HepG2 (cell line): ENCODE results near the gene DYNC2H1. TPM values are rescaled to one million over a fixed set of nuclear protein-coding genes. Genes with fewer than 3 reads are reported as not detected.

Experiments
- ATAC-seq: fragments of 200-7000 bp; cut with Tn5 transposase; 3 replicates; pipeline ENCODE4 v1.9.1; 2020; ENCODE audit warnings: mild to moderate bottlenecking, moderate library complexity
- BruUV-seq: library from RNA; stranded (reverse); fragments of 400-500 nt; replicated peaks from 2 replicates; lab custom pipeline; 2021; lab: Mats Ljungman, UMichigan
- CTCF ChIA-PET: fragments of 300-600 bp; formaldehyde crosslinking; extraction: SDS; loops from one replicate; lab custom pipeline; 2021; ENCODE audit warnings: low total read pairs, inconsistent platforms, low intra/inter-chr PET ratio; lab: Yijun Ruan, JAX
- POLR2A ChIA-PET: fragments of 350-600 bp; sonication (Branson Sonifier 250); formaldehyde crosslinking; loops from one replicate; lab custom pipeline; 2020; ENCODE audit warnings: antibody characterized with exemption, inconsistent platforms; lab: Yijun Ruan, JAX
- DNase-seq: peaks from one replicate; pipeline ENCODE4 v3.0.0-alpha.2; 2015; ENCODE audit warnings: low spot score
- FAIRE-seq: peaks from 3 replicates; lab custom pipeline; 2011; peaks lifted over from hg19 to GRCh38; lab: Jason Lieb, UNC
- H2AFZ ChIP-seq: one replicate; pipeline ENCODE4 v1.6.1; 2011; ENCODE audit warnings: low read length, inconsistent platforms
- H3K27ac ChIP-seq: fragments of 300-600 bp; 3 replicates; pipeline ENCODE4 v1.8.0; 2011; ENCODE audit warnings: mixed run types, mild to moderate bottlenecking, mixed read lengths, low read length, inconsistent platforms; ENCODE audit not compliant: insufficient read depth; ENCODE audit errors: extremely low read length
- H3K27me3 ChIP-seq, 2 experiments: fragments of 200-600 bp in 1 of 2; 2 replicates in 1 of 2; 3 replicates in 1 of 2; pipeline versions ENCODE4 v1.6.0 to v1.8.0; 2011; ENCODE audit warnings: low read length in 2 of 2, mild to moderate bottlenecking in 2 of 2, moderate library complexity in 2 of 2, inconsistent platforms in 1 of 2; ENCODE audit not compliant: insufficient read depth in 2 of 2, control insufficient read depth in 1 of 2
- H3K36me3 ChIP-seq, 2 experiments: fragments of 200-600 bp in 1 of 2; replicated peaks in 1 of 2; 2 replicates in 1 of 2; 3 replicates in 1 of 2; pipeline versions ENCODE4 v1.5.1 to v1.8.0; 2011; ENCODE audit warnings: low read length in 2 of 2, inconsistent platforms in 1 of 2; ENCODE audit not compliant: insufficient read depth in 2 of 2, control insufficient read depth in 1 of 2
- H3K4me1 ChIP-seq: 2 replicates; pipeline ENCODE4 v1.5.1; 2012; ENCODE audit warnings: low read length, inconsistent platforms; ENCODE audit not compliant: insufficient read depth
- H3K4me2 ChIP-seq: 2 replicates; pipeline ENCODE4 v1.6.0; 2011; ENCODE audit warnings: low read depth, low read length, inconsistent platforms
- H3K4me3 ChIP-seq, 3 experiments: fragments of 200-600 bp in 1 of 3; sonication (generic), shearing (Covaris generic) in 1 of 3; replicated peaks in 1 of 3; 2 replicates each; pipeline ENCODE4 v1.5.1; 2011 to 2016; ENCODE audit warnings: low read length in 3 of 3, inconsistent platforms in 2 of 3, low read depth in 2 of 3, mild to moderate bottlenecking in 2 of 3, control low read depth in 1 of 3, mixed read lengths in 1 of 3; ENCODE audit not compliant: insufficient read depth in 1 of 3
- H3K79me2 ChIP-seq: one replicate; pipeline ENCODE4 v1.6.1; 2011; ENCODE audit warnings: low read length, inconsistent platforms; ENCODE audit not compliant: insufficient read depth
- H3K9ac ChIP-seq: 2 replicates; pipeline ENCODE4 v1.6.0; 2011; ENCODE audit warnings: mild to moderate bottlenecking, low read depth, low read length, inconsistent platforms; ENCODE audit not compliant: insufficient read depth
- H3K9me3 ChIP-seq: 2 replicates; pipeline ENCODE4 v1.5.1; 2012; ENCODE audit warnings: mild to moderate bottlenecking, low read length
- H4K20me1 ChIP-seq: 2 replicates; pipeline ENCODE4 v1.6.0; 2011; ENCODE audit warnings: inconsistent platforms, mild to moderate bottlenecking, low read length, moderate library complexity; ENCODE audit not compliant: insufficient read depth
- NR1H2 ChIP-seq: sonication (generic); formaldehyde crosslinking; IDR thresholded peaks from 2 replicates; pipeline ENCODE4 v1.8.1; 2022; ENCODE audit warnings: low read depth, missing genetic modification reagents, borderline replicate concordance
- ZNF615 ChIP-seq: sonication (generic); formaldehyde crosslinking; IDR thresholded peaks from 2 replicates; pipeline ENCODE4 v1.5.0; 2020; ENCODE audit warnings: mild to moderate bottlenecking, missing genetic modification reagents, borderline replicate concordance
- WGBS: methylation state at CpG from one replicate; pipeline ENCODE4 v1.1.6; 2017; ENCODE audit warnings: low lambda C conversion rate; 5-methylcytosine and 5-hydroxymethylcytosine counted together
- in situ Hi-C: cut with HindIII; loops from 2 replicates; pipeline ENCODE4 v1.10.0; 2017; ENCODE audit warnings: low pct_unique_long_range_greater_than_20kb; ENCODE audit not compliant: extremely low pct_ligation_motif_present
- intact Hi-C: fragments of 100-400 bp; cut with micrococcal nuclease; formaldehyde crosslinking; loops from one replicate; pipeline ENCODE4 v1.10.0; 2022; ENCODE audit not compliant: unreplicated experiment
- polyA plus RNA-seq, 8 experiments: library from polyadenylated mRNA; depleted of rRNA in 3 of 8; stranded (reverse) in 7 of 8; unstranded in 1 of 8; fragments of >200 nt; fragmentation: Illumina TruSeq in 4 of 8; extraction: Trizol in 4 of 8; gene quantifications; 2 replicates each; pipeline versions ENCODE4 v1.2.1 to v1.2.3, GENCODE V29; 2011 to 2016; ENCODE audit warnings: low read depth in 4 of 8, missing spikeins in 1 of 8, mixed read lengths in 1 of 8; ENCODE audit not compliant: insufficient read depth in 1 of 8
- total RNA-seq, 5 experiments: library from RNA; depleted of rRNA; stranded (reverse); fragments of >200 nt; fragmentation: Illumina TruSeq; extraction: Trizol; gene quantifications; 2 replicates each; pipeline ENCODE4 v1.2.3, GENCODE V29; 2016; ENCODE audit warnings: low read depth in 1 of 5
- TF ChIP-seq, protein P1 (sequence below): sonication (generic); formaldehyde crosslinking; IDR thresholded peaks from 2 replicates; pipeline ENCODE4 v1.9.0; 2021; ENCODE audit warnings: mild to moderate bottlenecking, missing genetic modification reagents
- TF ChIP-seq, protein P2 (sequence below): IDR thresholded peaks from 2 replicates; pipeline ENCODE4 v1.6.1; 2016

Gene DYNC2H1
- total and polyA plus RNA-seq, 2 of the 13 experiments (the other 11 are each of a cell fraction or from before 2014, with no cell fraction given) = 0.49 to 0.66 TPM

DNA sequence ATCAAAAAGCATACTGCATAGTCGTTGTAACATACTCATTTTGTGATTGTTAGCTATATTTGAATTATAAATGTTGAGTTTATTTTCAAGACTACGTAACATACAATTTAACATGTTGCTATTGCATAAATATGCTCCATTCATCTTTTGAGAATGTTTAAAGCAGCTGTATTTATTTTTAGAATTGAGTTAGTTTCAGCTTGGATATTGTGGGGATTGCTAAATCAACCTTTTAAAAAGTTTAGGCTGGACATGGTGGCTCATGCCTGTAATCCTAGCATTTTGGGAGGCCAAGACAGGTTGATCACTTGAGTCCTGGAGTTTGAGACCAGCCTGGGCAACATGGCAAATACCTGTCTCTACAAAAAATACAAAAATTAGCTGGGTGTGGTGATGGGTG lies 288.1 kb downstream of the DYNC2H1 start (continued):
- TF ChIP-seq, protein P1, sequence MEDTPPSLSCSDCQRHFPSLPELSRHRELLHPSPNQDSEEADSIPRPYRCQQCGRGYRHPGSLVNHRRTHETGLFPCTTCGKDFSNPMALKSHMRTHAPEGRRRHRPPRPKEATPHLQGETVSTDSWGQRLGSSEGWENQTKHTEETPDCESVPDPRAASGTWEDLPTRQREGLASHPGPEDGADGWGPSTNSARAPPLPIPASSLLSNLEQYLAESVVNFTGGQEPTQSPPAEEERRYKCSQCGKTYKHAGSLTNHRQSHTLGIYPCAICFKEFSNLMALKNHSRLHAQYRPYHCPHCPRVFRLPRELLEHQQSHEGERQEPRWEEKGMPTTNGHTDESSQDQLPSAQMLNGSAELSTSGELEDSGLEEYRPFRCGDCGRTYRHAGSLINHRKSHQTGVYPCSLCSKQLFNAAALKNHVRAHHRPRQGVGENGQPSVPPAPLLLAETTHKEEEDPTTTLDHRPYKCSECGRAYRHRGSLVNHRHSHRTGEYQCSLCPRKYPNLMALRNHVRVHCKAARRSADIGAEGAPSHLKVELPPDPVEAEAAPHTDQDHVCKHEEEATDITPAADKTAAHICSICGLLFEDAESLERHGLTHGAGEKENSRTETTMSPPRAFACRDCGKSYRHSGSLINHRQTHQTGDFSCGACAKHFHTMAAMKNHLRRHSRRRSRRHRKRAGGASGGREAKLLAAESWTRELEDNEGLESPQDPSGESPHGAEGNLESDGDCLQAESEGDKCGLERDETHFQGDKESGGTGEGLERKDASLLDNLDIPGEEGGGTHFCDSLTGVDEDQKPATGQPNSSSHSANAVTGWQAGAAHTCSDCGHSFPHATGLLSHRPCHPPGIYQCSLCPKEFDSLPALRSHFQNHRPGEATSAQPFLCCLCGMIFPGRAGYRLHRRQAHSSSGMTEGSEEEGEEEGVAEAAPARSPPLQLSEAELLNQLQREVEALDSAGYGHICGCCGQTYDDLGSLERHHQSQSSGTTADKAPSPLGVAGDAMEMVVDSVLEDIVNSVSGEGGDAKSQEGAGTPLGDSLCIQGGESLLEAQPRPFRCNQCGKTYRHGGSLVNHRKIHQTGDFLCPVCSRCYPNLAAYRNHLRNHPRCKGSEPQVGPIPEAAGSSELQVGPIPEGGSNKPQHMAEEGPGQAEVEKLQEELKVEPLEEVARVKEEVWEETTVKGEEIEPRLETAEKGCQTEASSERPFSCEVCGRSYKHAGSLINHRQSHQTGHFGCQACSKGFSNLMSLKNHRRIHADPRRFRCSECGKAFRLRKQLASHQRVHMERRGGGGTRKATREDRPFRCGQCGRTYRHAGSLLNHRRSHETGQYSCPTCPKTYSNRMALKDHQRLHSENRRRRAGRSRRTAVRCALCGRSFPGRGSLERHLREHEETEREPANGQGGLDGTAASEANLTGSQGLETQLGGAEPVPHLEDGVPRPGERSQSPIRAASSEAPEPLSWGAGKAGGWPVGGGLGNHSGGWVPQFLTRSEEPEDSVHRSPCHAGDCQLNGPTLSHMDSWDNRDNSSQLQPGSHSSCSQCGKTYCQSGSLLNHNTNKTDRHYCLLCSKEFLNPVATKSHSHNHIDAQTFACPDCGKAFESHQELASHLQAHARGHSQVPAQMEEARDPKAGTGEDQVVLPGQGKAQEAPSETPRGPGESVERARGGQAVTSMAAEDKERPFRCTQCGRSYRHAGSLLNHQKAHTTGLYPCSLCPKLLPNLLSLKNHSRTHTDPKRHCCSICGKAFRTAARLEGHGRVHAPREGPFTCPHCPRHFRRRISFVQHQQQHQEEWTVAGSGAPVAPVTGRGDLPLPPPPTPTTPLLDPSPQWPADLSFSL (CRISPR knock-in tag) = no peak

DNA sequence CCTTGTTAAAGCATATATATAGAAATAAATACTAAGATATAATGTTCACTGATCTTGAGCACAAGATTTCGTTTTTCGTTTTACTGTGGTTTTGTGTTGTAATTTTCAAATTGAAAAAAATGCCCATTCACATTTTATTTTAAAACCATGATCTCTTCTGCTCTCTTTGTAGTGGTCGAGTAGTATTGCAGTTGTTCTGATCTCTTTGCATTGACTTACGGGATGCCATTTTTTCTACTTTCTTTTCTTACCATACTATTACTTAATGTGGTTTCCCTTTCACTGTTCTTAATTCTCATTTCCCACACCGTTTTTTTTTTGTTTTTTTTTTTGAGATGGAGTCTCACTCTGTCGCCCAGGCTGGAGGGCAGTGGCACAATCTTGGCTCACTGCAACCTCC lies 289.6 kb downstream of the DYNC2H1 start:
- H3K9ac ChIP-seq = no peak overlapping the region
- no peaks in the 10 kb centered on the region for H3K36me3 ChIP-seq
- no TSS peak for BruUV-seq
- H3K4me2 ChIP-seq = no peak overlapping the region
- H2AFZ ChIP-seq = no peak overlapping the region
- no peak overlapping the region for H3K4me3 ChIP-seq
- intact Hi-C loops (no loop called here), in situ Hi-C loops (no loop called here)
- no peaks in the 10 kb centered on the region for H4K20me1 ChIP-seq
- POLR2A ChIA-PET = no interaction called here
- no peak overlapping the region for H3K27ac ChIP-seq
- FAIRE-seq = no peak
- TF ChIP-seq, protein P2, sequence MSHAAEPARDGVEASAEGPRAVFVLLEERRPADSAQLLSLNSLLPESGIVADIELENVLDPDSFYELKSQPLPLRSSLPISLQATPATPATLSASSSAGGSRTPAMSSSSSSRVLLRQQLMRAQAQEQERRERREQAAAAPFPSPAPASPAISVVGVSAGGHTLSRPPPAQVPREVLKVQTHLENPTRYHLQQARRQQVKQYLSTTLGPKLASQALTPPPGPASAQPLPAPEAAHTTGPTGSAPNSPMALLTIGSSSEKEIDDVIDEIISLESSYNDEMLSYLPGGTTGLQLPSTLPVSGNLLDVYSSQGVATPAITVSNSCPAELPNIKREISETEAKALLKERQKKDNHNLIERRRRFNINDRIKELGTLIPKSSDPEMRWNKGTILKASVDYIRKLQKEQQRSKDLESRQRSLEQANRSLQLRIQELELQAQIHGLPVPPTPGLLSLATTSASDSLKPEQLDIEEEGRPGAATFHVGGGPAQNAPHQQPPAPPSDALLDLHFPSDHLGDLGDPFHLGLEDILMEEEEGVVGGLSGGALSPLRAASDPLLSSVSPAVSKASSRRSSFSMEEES = no peak
- TF ChIP-seq ZNF615 (CRISPR knock-in tag) (no peak), NR1H2 (no peak)
- TF ChIP-seq, all 625 proteins: peak for 0
- ATAC-seq (no peak), DNase-seq (no peak)
- Histone ChIP-seq H3K79me2 (no peaks in the 10 kb centered on the region), H3K9me3 (no peaks in the 10 kb centered on the region; the same call in 1 of the 2 replicates), H3K4me1 (no peaks in the 10 kb centered on the region), H3K27me3 (no peaks in the 10 kb centered on the region)
- CTCF ChIA-PET = no interaction called here
- 11% methylated on average over 6 of the region's 6 CpGs for WGBS
